Hematopoietic multipotent progenitor cell (in vitro differentiated cells): Measurements from ENCODE around the gene AGBL3. TPM values are rescaled to one million over a fixed set of nuclear protein-coding genes. Genes with fewer than 3 reads are reported as not detected.

Experiments used
- DNase-seq, 3 donors: peaks; one replicate each; pipeline ENCODE4 v3.0.0-alpha.2; 2011 to 2015; ENCODE audit warnings: low read depth in 2 of 3, low spot score in 2 of 3
- total RNA-seq: library from RNA; depleted of rRNA; stranded (reverse); fragments of >200 nt; gene quantifications from one replicate; pipeline ENCODE4 v1.2.3, GENCODE V29; 2012

The AGBL3 gene
- total RNA-seq, 1 donor, result 0.81 TPM

- DNase-seq, result no peak
Measured at GRCh38 chr7:135181929-135182678, 195.8 kb downstream of the AGBL3 start.

GRCh38 chr7:135183478-135183877, 197.2 kb downstream of the AGBL3 start:
- DNase-seq, result no peak

DNA sequence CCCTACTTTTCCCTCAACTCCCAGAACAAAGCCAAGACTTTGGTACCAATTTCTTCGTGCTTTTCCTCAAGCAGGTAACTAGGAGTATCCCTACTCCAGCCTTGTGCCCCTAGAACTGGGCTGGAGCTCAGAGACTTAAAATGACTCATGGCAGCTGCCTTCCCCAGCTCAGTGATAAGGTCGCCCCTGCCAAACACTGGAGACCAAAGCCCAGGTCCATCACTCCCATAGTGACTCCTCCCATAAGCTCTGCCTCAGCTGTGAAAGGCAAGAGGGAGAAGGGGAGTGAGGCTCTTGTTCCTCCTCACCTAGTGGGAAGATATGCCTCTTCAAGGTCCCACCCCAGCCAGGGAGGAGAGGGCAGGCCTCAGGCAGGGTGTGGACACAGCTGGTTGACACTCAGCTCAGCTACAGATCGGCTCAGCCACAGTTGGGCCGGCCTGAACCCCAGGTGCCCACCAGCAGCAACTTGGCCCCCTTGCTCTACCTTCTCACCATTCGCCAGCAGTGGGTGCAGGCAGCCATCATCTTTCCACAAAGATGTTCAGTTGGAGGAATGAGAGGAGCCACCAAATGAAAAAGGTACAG, 198.0 kb downstream of the AGBL3 start:
- no peak for DNase-seq

Other genes with a start within 250 kb of the AGBL3 start
- gene CALD1, start 206.9 kb upstream of the AGBL3 start, total RNA-seq, result under 0.01 TPM
- gene TMEM140, start 161.6 kb downstream of the AGBL3 start, total RNA-seq, result 38.0 TPM
- 53.6 TPM for gene CYREN, start 184.2 kb downstream of the AGBL3 start, total RNA-seq
- 43.4 TPM for gene WDR91, start 225.0 kb downstream of the AGBL3 start, total RNA-seq
- gene STRA8, start 247.3 kb downstream of the AGBL3 start, total RNA-seq, result not detected